Measurements from ENCODE around the gene POLR2H. TPM values are rescaled to one million over a fixed set of nuclear protein-coding genes. Genes with fewer than 3 reads are reported as not detected.

POLR2H gene
- total and polyA plus RNA-seq, 2 experiments from 2014 or later: 66.3 to 81.2 TPM

GRCh38 chr3:184347321-184348056 lies 14.0 kb upstream of the POLR2H start:
- H3K9me3 ChIP-seq (ENCODE audit: low read depth): no peaks in the 10 kb centered on the region
- 67 to 69% methylated on average over 12 of the region's 12 CpGs for WGBS, 2 experiments (ENCODE audit: low coverage in 1 of 2, low lambda C conversion rate in 2 of 2, missing lambda C conversion rate in 2 of 2)
- no peak overlapping the region for H3K27ac ChIP-seq
- no peaks in the 10 kb centered on the region for H3K9me2 ChIP-seq (ENCODE audit: insufficient read depth)
- in situ Hi-C loops (cut with MboI): no loop called here
- H2AFZ ChIP-seq: no peak overlapping the region
- H3K27me3 ChIP-seq (replicated peaks; ENCODE audit: insufficient read depth): no peaks in the 10 kb centered on the region
- TF ChIP-seq EZH2 (IDR thresholded peaks at IDR 0.05; ENCODE audit: insufficient read depth, poor library complexity, severe bottlenecking) (no peak), EZH2phosphoT487 (IDR thresholded peaks at IDR 0.05; ENCODE audit: insufficient read depth, low read depth) (no peak)
- DNase-seq: peak; percentile 27
- no peak overlapping the region for H3K4me2 ChIP-seq (ENCODE audit: unreplicated experiment)
- peaks cover 9% of the 10 kb centered on the region for H3K4me1 ChIP-seq (ENCODE audit: insufficient read depth)
- H3K9ac ChIP-seq: no peak overlapping the region
- H3K4me3 ChIP-seq: no peak overlapping the region
- no peaks in the 10 kb centered on the region for H4K20me1 ChIP-seq (ENCODE audit: insufficient read depth)
- H3F3A ChIP-seq (ENCODE audit: insufficient read depth): no peaks in the 10 kb centered on the region
- no peaks in the 10 kb centered on the region for H3K79me2 ChIP-seq (ENCODE audit: insufficient read depth)
- H3K36me3 ChIP-seq (ENCODE audit: low read depth): no peaks in the 10 kb centered on the region

DNA sequence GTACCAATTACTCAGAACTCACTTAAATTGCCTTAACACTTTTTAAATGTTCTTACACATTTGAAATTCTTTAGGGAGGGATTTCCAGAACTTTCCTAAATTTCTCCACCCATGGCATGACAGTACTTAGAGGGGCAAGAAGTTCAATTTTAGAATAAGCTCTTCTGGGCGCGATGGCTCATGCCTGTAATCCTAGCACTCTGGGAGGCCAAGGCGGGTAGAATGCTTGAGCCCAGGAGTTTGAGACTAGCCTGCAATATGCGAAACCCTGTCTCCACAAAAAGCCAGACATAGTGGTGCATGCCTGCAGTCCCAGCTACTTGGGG lies 13.5 kb upstream of the POLR2H start:
- Histone ChIP-seq H3F3A (ENCODE audit: insufficient read depth) (no peaks in the 10 kb centered on the region), H3K4me1 (ENCODE audit: insufficient read depth) (peaks cover 9% of the 10 kb centered on the region), H3K9me3 (ENCODE audit: low read depth) (no peaks in the 10 kb centered on the region), H3K9ac (no peak overlapping the region), H3K36me3 (ENCODE audit: low read depth) (no peaks in the 10 kb centered on the region), H3K9me2 (ENCODE audit: insufficient read depth) (no peaks in the 10 kb centered on the region), H3K27ac (no peak overlapping the region), H3K4me3 (no peak overlapping the region), H2AFZ (no peak overlapping the region), H3K27me3 (replicated peaks; ENCODE audit: insufficient read depth) (no peaks in the 10 kb centered on the region), H3K79me2 (ENCODE audit: insufficient read depth) (no peaks in the 10 kb centered on the region), H4K20me1 (ENCODE audit: insufficient read depth) (no peaks in the 10 kb centered on the region), H3K4me2 (ENCODE audit: unreplicated experiment) (no peak overlapping the region)
- WGBS, 2 experiments (ENCODE audit: low coverage in 1 of 2, low lambda C conversion rate in 2 of 2, missing lambda C conversion rate in 2 of 2): 69 to 73% methylated on average over 4 of the region's 4 CpGs
- TF ChIP-seq EZH2 (IDR thresholded peaks at IDR 0.05; ENCODE audit: insufficient read depth, poor library complexity, severe bottlenecking): no peak
- TF ChIP-seq EZH2phosphoT487 (IDR thresholded peaks at IDR 0.05; ENCODE audit: insufficient read depth, low read depth): no peak
- no peak for DNase-seq
- in situ Hi-C loops (cut with MboI): no loop called here

DNA sequence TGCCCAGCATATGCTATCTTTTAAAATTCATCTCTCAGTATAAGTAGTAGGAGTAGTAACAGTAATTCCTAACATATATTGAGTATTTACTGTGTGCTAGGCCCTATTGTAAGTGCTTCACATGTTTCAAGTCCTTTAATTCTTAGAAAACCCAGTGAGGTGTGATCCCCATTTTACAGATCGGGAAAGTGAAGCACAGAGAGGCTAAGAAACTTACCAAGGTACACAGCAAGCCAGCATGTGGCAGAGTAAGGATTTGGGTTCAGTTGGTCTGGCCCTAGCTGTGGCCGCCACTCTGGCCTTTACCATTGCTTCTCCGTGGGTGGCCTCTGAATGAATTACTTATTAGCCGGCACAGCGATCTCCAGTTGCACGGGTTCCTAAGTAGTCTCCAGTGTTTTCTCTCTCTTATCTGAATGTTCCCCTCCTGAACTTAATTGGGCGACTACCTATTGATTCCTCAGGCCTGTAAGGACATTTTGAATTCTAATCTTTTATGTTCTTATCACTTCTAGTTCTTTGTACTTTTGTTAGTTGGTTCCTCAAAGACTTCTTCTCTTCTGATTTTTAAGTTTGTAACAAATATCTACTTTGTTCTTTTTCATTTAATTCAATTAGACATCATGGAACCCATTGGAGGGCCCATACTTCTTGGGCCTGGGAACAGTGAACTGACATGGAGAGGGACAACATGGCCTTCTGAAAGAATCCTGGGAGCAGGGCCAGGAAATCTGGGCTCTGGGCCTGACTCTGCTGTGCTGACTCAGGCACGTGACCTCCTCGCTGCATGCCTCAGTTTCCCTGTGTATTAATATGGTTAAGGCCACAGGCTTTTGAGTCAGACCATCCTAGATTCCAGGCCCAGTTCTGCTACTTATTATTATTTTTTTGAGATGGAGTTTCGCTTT lies 11.7 kb upstream of the POLR2H start:
- Histone ChIP-seq H3K4me2 (ENCODE audit: unreplicated experiment) (no peak overlapping the region), H3K27me3 (replicated peaks; ENCODE audit: insufficient read depth) (no peaks in the 10 kb centered on the region), H3K36me3 (ENCODE audit: low read depth) (no peaks in the 10 kb centered on the region), H2AFZ (no peak overlapping the region), H3K27ac (no peak overlapping the region), H3K79me2 (ENCODE audit: insufficient read depth) (no peaks in the 10 kb centered on the region), H3F3A (ENCODE audit: insufficient read depth) (no peaks in the 10 kb centered on the region), H3K9me2 (ENCODE audit: insufficient read depth) (no peaks in the 10 kb centered on the region), H4K20me1 (ENCODE audit: insufficient read depth) (no peaks in the 10 kb centered on the region), H3K9ac (no peak overlapping the region), H3K4me3 (no peak overlapping the region), H3K9me3 (ENCODE audit: low read depth) (no peaks in the 10 kb centered on the region), H3K4me1 (ENCODE audit: insufficient read depth) (peaks cover 9% of the 10 kb centered on the region)
- WGBS, 2 experiments (ENCODE audit: low coverage in 1 of 2, low lambda C conversion rate in 2 of 2, missing lambda C conversion rate in 2 of 2): 87 to 89% methylated on average over 10 of the region's 10 CpGs
- in situ Hi-C loops (cut with MboI): loop anchor here (25.0 kb wide), 1 partner anchor 437 kb away; no protein-coding TSS in a partner anchor
- DNase-seq: no peak
- TF ChIP-seq EZH2 (IDR thresholded peaks at IDR 0.05; ENCODE audit: insufficient read depth, poor library complexity, severe bottlenecking) (no peak), EZH2phosphoT487 (IDR thresholded peaks at IDR 0.05; ENCODE audit: insufficient read depth, low read depth) (no peak)

- no peak overlapping the region for H3K9ac ChIP-seq
- no peaks in the 10 kb centered on the region for H3K36me3 ChIP-seq (ENCODE audit: low read depth)
- H3F3A ChIP-seq (ENCODE audit: insufficient read depth): no peaks in the 10 kb centered on the region
- peaks cover 5% of the 10 kb centered on the region for H3K4me1 ChIP-seq (ENCODE audit: insufficient read depth)
- no peaks in the 10 kb centered on the region for H3K27me3 ChIP-seq (replicated peaks; ENCODE audit: insufficient read depth)
- H2AFZ ChIP-seq: no peak overlapping the region
- no peak overlapping the region for H3K4me2 ChIP-seq (ENCODE audit: unreplicated experiment)
- DNase-seq: no peak
- H3K79me2 ChIP-seq (ENCODE audit: insufficient read depth): no peaks in the 10 kb centered on the region
- no peaks in the 10 kb centered on the region for H3K9me3 ChIP-seq (ENCODE audit: low read depth)
- H3K27ac ChIP-seq: no peak overlapping the region
- no peak overlapping the region for H3K4me3 ChIP-seq
- 93 to 95% methylated on average over 6 of the region's 6 CpGs for WGBS, 2 experiments (ENCODE audit: low coverage in 1 of 2, low lambda C conversion rate in 2 of 2, missing lambda C conversion rate in 2 of 2)
- TF ChIP-seq EZH2phosphoT487 (IDR thresholded peaks at IDR 0.05; ENCODE audit: insufficient read depth, low read depth): no peak
- TF ChIP-seq EZH2 (IDR thresholded peaks at IDR 0.05; ENCODE audit: insufficient read depth, poor library complexity, severe bottlenecking): no peak
- H4K20me1 ChIP-seq (ENCODE audit: insufficient read depth): no peaks in the 10 kb centered on the region
- no peaks in the 10 kb centered on the region for H3K9me2 ChIP-seq (ENCODE audit: insufficient read depth)
- in situ Hi-C loops (cut with MboI): loop anchor here (25.0 kb wide), 1 partner anchor 437 kb away; no protein-coding TSS in a partner anchor
Measured at GRCh38 chr3:184350618-184351017, 10.9 kb upstream of the POLR2H start.

Data from GM23248 (cell line).